Activated T-cell treated with anti-CD3 and anti-CD28 coated beads, Interleukin-2, amount 50 U/mL, for 4 hours (primary cell): ENCODE results near the gene RAB8A. TPM values are rescaled to one million over a fixed set of nuclear protein-coding genes. Genes with fewer than 3 reads are reported as not detected.

Experiments used
- ATAC-seq, 2 donors: fragments of 200-7000 bp; cut with Tn5 transposase; one replicate each; pipeline ENCODE4 v1.10.0; 2021
- DNase-seq: peaks from one replicate; pipeline ENCODE4 v3.0.0-alpha.2; 2020
- H3K27me3 Mint-ChIP-seq: one replicate; pipeline ENCODE4 v1.8.0; 2021; ENCODE audit warnings: low read depth, mixed read lengths
- H3K36me3 Mint-ChIP-seq: one replicate; pipeline ENCODE4 v1.8.0; 2022; ENCODE audit warnings: mixed read lengths; ENCODE audit not compliant: insufficient read depth
- H3K4me1 Mint-ChIP-seq: one replicate; pipeline ENCODE4 v1.8.0; 2021; ENCODE audit warnings: low read depth, mixed read lengths
- H3K4me3 Mint-ChIP-seq: one replicate; pipeline ENCODE4 v1.8.0; 2021; ENCODE audit warnings: mild to moderate bottlenecking, moderate library complexity, mixed read lengths
- H3K9me3 Mint-ChIP-seq: one replicate; pipeline ENCODE4 v1.8.0; 2021; ENCODE audit warnings: mixed read lengths
- total RNA-seq, 3 donors: library from RNA; stranded (reverse); gene quantifications; one replicate each; pipeline ENCODE4 v1.2.1, GENCODE V29; 2021

Gene RAB8A
- total RNA-seq, 3 donors from 2014 or later: 140 to 167 (median 153) TPM

DNA sequence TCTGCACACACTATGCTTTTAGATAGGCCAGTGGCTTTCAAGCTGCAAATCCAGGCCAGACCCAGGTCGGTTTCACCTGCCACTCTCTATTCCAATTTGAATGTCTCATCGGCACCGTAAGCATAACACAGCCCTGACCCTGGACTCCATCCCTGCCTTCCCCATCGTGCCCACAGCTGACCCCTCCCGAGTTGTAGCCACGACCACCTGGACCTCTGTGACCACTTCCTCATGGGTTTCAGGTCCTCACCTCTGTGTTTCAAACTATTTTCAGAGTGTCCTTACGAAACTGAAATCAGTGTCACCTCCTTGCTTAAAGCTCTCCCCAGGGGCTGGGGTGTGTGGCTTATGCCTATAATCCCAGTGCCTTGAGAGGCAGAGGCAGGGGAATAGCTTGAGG, 22.8 kb downstream of the RAB8A start:
- H3K4me1 Mint-ChIP-seq: peaks cover 1% of the 10 kb centered on the region
- no peaks in the 10 kb centered on the region for H3K27me3 Mint-ChIP-seq
- no peak overlapping the region for H3K4me3 Mint-ChIP-seq
- H3K9me3 Mint-ChIP-seq: no peaks in the 10 kb centered on the region
- DNase-seq (no peak), ATAC-seq (no peak)
- H3K36me3 Mint-ChIP-seq: peaks cover 43% of the 10 kb centered on the region

DNA sequence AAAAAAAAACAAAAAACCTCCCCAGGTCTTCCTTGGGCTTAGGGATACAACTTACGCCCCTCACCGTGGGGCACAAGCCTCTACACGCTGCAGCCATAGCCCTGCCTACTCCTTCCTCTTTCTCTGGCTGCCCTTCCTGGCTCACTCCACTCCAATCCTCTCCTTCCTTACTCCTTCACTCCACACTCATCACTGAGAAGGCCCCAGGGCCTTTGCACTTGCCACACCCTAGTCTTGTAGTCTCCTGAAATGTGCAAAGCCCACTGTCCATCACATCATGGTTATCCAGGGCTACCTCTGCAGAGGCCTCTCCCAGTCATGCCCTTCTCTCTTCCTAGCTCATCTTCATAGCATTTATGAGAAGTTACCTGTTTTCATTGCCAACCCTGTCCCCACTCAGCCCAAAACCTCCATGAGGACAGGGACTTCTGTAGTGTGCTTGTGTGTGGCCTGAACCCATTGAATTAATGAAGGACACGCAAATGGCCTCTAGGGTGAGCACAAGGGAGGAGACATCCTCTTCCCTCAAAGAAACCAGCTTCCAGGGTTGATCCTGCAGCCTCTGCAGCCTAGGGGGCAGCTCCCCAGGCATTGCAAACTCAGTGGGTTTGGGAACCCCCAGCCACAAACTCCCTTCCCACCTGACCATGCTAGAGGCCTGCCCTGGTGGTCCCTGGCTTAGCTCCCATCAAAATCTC, 23.9 kb downstream of the RAB8A start:
- DNase-seq (no peak), ATAC-seq (no peak)
- peaks cover 37% of the 10 kb centered on the region for H3K36me3 Mint-ChIP-seq

DNA sequence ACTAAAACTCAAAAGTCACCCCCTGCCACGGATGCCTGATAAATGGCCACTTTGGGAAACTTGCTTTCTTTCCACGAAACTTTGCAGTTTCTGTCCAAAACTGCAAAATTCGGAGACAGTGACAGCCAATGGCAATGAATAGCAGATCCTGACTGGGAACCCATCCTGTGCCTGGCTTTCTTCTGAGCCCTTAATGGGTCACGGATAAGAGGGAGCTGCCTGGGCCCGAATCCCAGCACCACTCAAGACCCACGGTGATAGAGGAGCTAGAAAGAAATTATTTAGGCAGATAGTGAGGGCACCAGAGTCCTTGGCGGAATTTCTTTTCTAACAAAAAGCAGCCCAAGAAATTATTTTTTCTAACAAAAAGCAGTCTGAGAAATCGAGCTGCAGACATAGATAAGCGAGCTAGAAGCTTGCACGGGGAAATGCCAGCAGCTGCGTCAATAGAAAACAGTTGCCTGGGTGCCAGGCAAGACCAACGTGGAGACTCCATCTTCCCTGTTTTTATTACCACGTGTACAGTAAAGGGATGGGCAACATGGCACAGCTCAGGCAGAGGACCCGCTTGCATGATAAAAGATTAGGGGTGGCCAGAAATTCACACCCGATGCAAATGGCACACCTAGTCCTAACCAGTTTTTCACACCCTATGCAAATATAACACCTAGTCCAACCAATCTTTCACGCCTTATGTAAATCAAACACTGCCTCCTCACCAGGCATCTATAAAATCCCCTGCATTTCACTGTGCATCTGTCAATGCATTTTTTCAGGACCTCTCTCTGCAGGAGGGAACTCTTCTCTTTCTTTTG, 24.7 kb downstream of the RAB8A start:
- peaks cover 29% of the 10 kb centered on the region for H3K36me3 Mint-ChIP-seq
- no peaks in the 10 kb centered on the region for H3K9me3 Mint-ChIP-seq
- no peak overlapping the region for H3K4me3 Mint-ChIP-seq
- DNase-seq (no peak), ATAC-seq (peak in 1 of 2 donors; percentile 25)
- H3K4me1 Mint-ChIP-seq: peaks cover 14% of the 10 kb centered on the region
- H3K27me3 Mint-ChIP-seq: no peaks in the 10 kb centered on the region

More for the DNA sequence above, 23.9 kb downstream of the RAB8A start:
- no peaks in the 10 kb centered on the region for H3K27me3 Mint-ChIP-seq
- H3K9me3 Mint-ChIP-seq: no peaks in the 10 kb centered on the region
- no peak overlapping the region for H3K4me3 Mint-ChIP-seq
- H3K4me1 Mint-ChIP-seq: peaks cover 7% of the 10 kb centered on the region

DNA sequence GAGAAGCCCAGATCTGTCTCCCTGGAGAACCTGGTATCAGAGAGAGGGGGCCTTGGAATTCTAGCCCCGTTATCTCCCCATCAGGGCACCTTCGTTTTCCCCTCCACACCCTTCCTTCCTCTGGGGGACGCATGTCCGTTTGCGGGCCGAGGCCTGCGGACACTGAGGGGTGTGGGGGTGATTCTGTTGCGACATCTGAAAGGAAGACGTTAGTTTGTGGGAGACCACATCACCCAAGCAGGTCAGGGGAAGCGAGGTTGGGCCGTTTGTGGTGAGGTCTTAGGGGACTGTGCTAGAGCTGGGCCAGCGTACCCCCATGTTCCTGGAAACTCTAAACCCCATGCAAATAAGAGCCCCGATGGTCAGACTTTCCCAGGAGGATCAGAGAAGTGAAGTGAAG, 28.1 kb downstream of the RAB8A start:
- Mint-ChIP-seq H3K4me1 (peaks cover 34% of the 10 kb centered on the region), H3K27me3 (no peaks in the 10 kb centered on the region), H3K9me3 (no peaks in the 10 kb centered on the region), H3K36me3 (no peaks in the 10 kb centered on the region), H3K4me3 (no peak overlapping the region)
- DNase-seq (no peak), ATAC-seq (no peak)

DNA sequence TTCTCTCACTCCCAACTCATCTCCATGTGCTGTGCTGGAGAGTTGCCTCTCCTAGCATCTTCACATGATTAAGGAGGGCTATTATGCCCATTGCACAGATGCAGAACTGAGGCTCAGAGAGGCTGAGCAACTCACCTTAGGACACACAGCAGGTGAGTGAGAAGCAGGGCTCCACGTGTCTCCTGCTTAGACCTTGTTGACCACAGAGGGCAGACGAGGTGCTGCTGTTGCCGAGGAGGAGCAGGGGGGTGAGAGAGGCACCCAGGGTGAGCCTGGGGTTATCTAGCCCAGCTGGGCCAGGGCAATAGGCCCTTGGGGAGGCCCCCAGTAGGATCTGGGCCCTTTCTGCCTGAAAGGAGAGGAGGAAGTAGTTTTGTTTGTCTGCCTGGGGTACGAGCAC, 29.4 kb downstream of the RAB8A start:
- H3K4me1 Mint-ChIP-seq: peaks cover 42% of the 10 kb centered on the region
- H3K4me3 Mint-ChIP-seq: no peak overlapping the region
- ATAC-seq: no peak

DNA sequence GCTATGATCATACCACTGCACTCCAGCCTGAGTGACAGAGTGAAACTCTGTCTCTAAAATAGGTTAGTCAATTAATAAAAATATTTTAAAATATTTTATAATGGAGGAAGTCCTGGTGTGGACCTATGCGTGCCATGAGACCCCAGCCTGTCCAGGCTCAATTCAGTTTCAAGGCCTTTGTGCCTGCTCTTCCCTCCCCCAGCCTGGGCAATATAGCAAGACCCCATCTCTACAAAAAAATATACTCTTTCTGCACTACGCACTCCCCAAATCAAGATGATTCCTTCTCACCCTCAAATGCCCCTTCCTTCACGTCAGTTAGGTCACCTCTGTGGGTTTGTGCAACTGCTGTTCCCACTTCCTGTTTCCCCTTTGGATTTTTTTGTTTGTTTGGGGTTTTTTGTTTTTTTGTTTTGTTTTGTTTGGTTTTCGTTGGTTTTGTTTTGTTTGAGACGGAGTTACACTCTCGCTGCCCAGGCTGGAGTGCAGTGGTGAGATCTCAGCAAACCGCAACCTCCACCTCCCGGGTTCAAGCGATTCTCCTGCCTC, 30.4 kb downstream of the RAB8A start:
- Mint-ChIP-seq H3K4me1 (peaks cover 48% of the 10 kb centered on the region), H3K9me3 (no peaks in the 10 kb centered on the region), H3K4me3 (no peak overlapping the region), H3K27me3 (no peaks in the 10 kb centered on the region), H3K36me3 (no peaks in the 10 kb centered on the region)
- no peak for DNase-seq
- no peak for ATAC-seq

More for the DNA sequence above, 29.4 kb downstream of the RAB8A start:
- H3K27me3 Mint-ChIP-seq: no peaks in the 10 kb centered on the region
- no peak for DNase-seq
- H3K9me3 Mint-ChIP-seq: no peaks in the 10 kb centered on the region
- no peaks in the 10 kb centered on the region for H3K36me3 Mint-ChIP-seq

DNA sequence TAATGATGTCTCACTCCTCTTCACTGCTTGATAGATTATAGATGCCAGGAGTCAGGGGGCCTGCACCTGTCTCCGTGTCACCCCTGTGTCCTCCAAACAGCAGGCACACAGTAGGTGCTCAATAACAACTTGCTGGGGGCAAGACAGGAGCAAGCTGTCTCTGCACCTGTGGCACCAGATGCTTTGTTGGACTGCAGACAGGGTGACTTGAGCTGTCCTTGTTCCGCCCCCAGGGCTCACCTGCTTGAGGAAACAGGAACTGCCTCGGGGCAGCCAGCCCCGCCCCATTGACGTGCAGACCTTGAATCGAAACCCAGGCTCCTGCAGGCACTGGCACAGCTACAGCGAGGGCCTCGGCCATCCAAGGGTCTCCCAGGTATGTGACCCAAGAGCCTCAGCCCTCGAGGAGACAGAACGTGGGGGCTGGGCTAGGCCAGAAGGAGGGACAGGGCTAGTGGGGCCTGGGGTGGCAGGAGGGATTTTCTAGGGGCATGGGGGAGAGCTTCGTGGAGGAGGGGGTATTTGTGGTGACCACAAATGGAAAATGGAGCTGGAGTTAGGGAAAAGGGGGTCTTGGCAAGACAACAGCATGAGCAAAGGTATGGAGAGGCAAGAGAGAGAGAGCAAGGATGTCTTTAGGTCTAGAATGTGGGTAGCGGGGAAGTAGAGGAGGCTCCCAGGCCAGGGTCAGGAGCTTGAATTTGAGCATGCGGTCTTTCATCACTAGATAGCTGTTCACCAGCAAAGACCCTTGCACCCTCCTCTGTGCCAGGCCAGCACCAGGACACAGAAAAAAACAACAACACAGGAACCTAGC, 31.9 kb downstream of the RAB8A start, which contains the start of gene HSH2D:
Gene HSH2D, plus strand, starts transcription at position 287 of the 817 bp plus-strand sequence. CDS start 5,066 bp downstream, outside the sequence.
- Mint-ChIP-seq H3K4me3 (peak within 1 kb of the TSS; percentile 95), H3K27me3 (no peaks in the 10 kb centered on the region), H3K36me3 (no peaks in the 10 kb centered on the region), H3K9me3 (no peaks in the 10 kb centered on the region), H3K4me1 (peaks cover 48% of the 10 kb centered on the region)
- DNase-seq (peak; percentile 71), ATAC-seq (peak; percentile 98)

DNA sequence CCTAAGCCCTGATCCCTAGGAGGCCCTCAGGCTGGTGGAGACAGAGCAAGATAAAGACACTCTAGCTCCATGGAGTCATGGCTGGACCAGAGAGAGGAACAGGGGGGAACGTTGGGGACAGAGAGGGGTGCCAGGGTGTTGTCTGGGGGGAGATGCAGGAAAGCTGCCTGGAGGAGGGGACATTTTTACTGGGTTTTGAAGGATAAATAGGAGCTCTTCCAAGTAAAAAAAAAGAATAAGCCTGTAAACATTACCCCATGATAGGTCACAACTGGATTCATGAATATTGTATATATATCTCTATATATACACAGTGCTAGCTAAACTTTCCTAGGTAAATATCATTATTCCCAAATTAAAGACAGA, 32.5 kb downstream of the RAB8A start:
- H3K4me3 Mint-ChIP-seq: peak overlapping the region; percentile 95
- H3K9me3 Mint-ChIP-seq: no peaks in the 10 kb centered on the region
- H3K4me1 Mint-ChIP-seq: peaks cover 52% of the 10 kb centered on the region
- no peaks in the 10 kb centered on the region for H3K36me3 Mint-ChIP-seq
- H3K27me3 Mint-ChIP-seq: no peaks in the 10 kb centered on the region
- DNase-seq: no peak
- peak; percentile 17 to 21 for ATAC-seq

DNA sequence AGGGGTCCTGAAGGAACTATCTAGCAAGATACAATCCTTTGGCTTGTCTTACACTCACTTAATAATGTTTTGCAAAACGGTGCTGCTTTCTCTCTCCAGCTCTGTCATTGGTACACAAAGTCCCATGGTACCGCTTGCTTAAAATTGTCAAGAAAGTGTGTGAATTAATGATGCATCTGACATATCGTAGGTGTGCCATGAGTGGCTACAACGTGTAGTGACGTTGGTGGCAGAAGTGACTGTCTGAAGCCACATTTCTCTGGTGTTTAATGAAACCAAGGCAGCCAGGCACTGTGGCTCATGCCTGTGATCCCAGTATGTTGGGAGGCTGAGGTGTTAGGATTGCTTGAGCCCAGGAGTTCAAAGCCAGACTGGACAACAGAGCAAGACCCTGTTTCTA, 34.4 kb downstream of the RAB8A start:
- H3K9me3 Mint-ChIP-seq: no peaks in the 10 kb centered on the region
- peak overlapping the region; percentile 43 for H3K4me3 Mint-ChIP-seq
- no peaks in the 10 kb centered on the region for H3K36me3 Mint-ChIP-seq
- ATAC-seq (no peak), DNase-seq (no peak)
- H3K4me1 Mint-ChIP-seq: peaks cover 40% of the 10 kb centered on the region
- no peaks in the 10 kb centered on the region for H3K27me3 Mint-ChIP-seq

DNA sequence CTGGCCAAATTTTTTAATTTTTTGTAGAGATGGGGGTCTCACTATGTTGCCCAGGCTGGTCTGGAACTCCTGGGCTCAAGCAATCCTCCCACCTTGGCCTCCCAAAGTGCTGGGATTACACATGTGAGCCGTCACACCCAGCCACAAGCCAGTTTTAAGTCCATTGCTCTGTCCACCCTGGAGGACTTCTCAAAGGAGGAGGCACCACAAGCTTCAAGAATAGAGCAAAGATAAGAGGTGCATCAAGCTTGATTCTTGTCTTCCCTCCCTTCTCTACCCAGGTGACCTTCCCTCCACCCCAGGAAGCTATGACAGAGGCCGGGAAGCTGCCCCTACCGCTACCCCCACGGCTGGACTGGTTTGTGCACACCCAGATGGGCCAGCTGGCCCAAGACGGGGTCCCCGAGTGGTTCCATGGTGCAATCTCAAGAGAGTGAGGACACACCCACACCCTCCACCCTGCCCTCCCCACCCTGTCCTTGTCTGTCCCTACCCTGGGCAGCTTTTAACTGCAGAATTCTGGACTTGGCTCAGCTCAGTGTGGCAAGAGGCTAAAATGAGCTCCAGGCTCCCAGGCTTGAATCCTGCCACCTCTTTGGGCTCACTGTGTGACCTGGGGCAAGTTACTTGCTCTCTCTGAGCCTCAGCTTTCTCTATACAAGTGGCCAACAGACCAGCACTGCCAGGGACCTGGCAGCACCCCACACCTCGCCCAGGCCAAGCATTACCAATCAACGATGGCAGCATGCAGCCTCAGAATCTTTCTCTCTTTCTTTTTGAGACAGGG, 36.9 kb downstream of the RAB8A start:
- no peaks in the 10 kb centered on the region for H3K9me3 Mint-ChIP-seq
- DNase-seq (no peak), ATAC-seq (no peak)
- H3K27me3 Mint-ChIP-seq: no peaks in the 10 kb centered on the region
- H3K36me3 Mint-ChIP-seq: peaks cover 10% of the 10 kb centered on the region
- peaks cover 27% of the 10 kb centered on the region for H3K4me1 Mint-ChIP-seq
- H3K4me3 Mint-ChIP-seq: no peak overlapping the region

DNA sequence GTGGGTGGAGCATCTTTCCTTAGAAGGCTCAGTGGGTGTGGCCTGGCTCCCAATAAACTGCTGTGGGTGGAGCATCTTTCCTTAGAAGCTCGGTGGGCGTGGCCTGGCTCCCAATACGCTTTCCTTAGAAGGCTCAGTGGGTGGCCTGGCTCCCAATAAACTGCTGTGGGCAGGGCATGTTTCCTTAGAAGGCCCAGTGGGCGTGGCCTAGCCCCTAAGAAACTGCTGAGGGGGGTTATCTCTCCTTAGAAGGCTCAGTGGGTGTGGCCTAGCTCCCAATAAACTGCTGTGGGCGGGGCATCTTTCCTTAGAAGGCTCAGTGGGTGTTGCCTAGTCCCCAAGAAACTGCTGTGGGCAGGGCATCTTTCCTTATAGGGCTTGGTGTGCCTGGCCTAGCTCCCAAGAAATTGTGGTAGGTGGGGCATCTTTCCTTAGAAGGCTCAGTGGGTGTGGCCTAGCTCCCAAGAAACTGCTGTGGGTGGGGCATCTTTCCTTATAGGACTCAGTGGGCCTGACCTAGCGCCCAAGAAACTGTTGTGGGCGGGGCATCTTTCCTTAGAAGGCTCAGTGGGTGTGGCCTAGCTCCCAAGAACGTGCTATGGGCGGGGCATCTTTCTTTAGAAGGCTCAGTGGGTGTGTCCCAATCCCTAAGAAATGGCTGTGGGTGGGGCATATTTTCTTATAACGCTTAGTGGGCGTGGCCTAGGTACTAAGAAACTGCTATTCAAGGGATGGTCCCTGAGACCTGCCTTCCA, 42.1 kb downstream of the RAB8A start:
- DNase-seq (no peak), ATAC-seq (no peak)
- H3K9me3 Mint-ChIP-seq: no peaks in the 10 kb centered on the region
- no peaks in the 10 kb centered on the region for H3K27me3 Mint-ChIP-seq
- no peak overlapping the region for H3K4me3 Mint-ChIP-seq
- peaks cover 36% of the 10 kb centered on the region for H3K36me3 Mint-ChIP-seq
- peaks cover 11% of the 10 kb centered on the region for H3K4me1 Mint-ChIP-seq

DNA sequence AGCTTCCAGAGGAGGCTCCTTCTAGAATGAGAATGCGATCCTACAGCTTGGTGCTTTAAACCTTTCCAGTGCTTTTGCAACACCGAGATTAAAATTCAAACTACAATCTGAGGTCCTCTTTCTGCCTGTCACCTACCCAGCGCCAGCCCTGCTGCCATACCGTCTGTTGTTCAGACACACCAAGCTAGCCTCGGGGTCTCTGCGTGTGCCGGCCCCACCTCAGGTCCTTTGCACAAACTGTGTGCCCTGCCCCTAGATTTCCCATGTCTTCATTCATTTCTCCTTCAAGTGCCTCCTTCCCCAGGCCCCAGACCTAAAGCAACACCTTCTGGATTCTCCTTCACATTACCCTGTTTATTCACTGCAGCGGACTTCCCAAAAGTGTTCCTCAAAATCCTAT, 42.9 kb downstream of the RAB8A start:
- Mint-ChIP-seq H3K4me1 (peaks cover 7% of the 10 kb centered on the region), H3K4me3 (no peak overlapping the region), H3K9me3 (no peaks in the 10 kb centered on the region), H3K36me3 (peaks cover 36% of the 10 kb centered on the region), H3K27me3 (no peaks in the 10 kb centered on the region)
- DNase-seq: no peak
- no peak for ATAC-seq

DNA sequence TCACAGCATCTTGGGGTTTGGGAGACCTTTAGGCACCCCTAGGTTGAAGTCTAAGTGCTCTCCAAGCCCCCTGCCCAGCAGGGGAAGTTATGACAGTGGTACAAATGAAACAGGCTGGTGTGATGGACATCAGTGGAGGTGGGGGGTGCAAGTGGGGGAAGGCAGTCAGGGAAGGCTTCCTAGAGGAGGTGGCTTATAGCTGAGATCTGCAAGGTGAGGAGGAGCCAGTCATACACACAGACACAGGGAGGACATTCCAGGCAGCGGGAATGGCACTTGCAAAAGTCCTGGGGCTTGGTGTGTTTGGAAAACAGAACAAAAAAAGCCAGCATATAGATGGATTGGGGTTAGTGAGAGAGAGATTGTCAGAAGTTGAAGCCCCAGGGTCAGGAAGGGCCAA, 43.4 kb downstream of the RAB8A start:
- no peak for ATAC-seq
- H3K4me1 Mint-ChIP-seq: peaks cover 7% of the 10 kb centered on the region
- H3K36me3 Mint-ChIP-seq: peaks cover 36% of the 10 kb centered on the region

More for the DNA sequence above, 43.4 kb downstream of the RAB8A start:
- DNase-seq: no peak
- no peaks in the 10 kb centered on the region for H3K27me3 Mint-ChIP-seq
- H3K4me3 Mint-ChIP-seq: no peak overlapping the region
- no peaks in the 10 kb centered on the region for H3K9me3 Mint-ChIP-seq
